ENCODE data around the gene UBAP1. TPM values are rescaled to one million over a fixed set of nuclear protein-coding genes. Genes with fewer than 3 reads are reported as not detected.

The UBAP1 gene
- total and polyA plus RNA-seq, 2 experiments from 2014 or later: 17.4 to 20.7 TPM

- DNase-seq (ENCODE audit: low spot score) (no peak), ATAC-seq (no peak)
- no peaks in the 10 kb centered on the region for H3K9me3 Mint-ChIP-seq
- no peak overlapping the region for H2AFZ ChIP-seq
- no peak overlapping the region for H3K4me2 ChIP-seq
- H3K9me2 ChIP-seq (ENCODE audit: insufficient read depth): no peaks in the 10 kb centered on the region
- TF ChIP-seq EZH2 (IDR thresholded peaks at IDR 0.05; ENCODE audit: low read depth, unreplicated experiment) (no peak), ZNF462 (CRISPR knock-in tag; IDR thresholded peaks at IDR 0.05) (no peak), ZNF331 (CRISPR knock-in tag; IDR thresholded peaks at IDR 0.05; ENCODE audit: low read depth) (no peak), ZNF114 (CRISPR knock-in tag; IDR thresholded peaks at IDR 0.05) (no peak), POLR2AphosphoS5 (IDR thresholded peaks at IDR 0.05; ENCODE audit: low read depth) (no peak), NANOG (IDR thresholded peaks at IDR 0.05; ENCODE audit: borderline replicate concordance) (no peak), EZH2phosphoT487 (IDR thresholded peaks at IDR 0.05; ENCODE audit: unreplicated experiment) (no peak), CTCF (conservative IDR thresholded peaks at IDR 0.05; ENCODE audit: low read depth in 2 of 2) (no peak), CREB1 (CRISPR knock-in tag; IDR thresholded peaks at IDR 0.05; ENCODE audit: low read depth) (no peak), STAT1 (IDR thresholded peaks at IDR 0.05; ENCODE audit: unreplicated experiment) (no peak), ETS1 (IDR thresholded peaks at IDR 0.05) (no peak), JUNB (IDR thresholded peaks at IDR 0.05; ENCODE audit: unreplicated experiment) (no peak)
- TF ChIP-seq, protein P1, sequence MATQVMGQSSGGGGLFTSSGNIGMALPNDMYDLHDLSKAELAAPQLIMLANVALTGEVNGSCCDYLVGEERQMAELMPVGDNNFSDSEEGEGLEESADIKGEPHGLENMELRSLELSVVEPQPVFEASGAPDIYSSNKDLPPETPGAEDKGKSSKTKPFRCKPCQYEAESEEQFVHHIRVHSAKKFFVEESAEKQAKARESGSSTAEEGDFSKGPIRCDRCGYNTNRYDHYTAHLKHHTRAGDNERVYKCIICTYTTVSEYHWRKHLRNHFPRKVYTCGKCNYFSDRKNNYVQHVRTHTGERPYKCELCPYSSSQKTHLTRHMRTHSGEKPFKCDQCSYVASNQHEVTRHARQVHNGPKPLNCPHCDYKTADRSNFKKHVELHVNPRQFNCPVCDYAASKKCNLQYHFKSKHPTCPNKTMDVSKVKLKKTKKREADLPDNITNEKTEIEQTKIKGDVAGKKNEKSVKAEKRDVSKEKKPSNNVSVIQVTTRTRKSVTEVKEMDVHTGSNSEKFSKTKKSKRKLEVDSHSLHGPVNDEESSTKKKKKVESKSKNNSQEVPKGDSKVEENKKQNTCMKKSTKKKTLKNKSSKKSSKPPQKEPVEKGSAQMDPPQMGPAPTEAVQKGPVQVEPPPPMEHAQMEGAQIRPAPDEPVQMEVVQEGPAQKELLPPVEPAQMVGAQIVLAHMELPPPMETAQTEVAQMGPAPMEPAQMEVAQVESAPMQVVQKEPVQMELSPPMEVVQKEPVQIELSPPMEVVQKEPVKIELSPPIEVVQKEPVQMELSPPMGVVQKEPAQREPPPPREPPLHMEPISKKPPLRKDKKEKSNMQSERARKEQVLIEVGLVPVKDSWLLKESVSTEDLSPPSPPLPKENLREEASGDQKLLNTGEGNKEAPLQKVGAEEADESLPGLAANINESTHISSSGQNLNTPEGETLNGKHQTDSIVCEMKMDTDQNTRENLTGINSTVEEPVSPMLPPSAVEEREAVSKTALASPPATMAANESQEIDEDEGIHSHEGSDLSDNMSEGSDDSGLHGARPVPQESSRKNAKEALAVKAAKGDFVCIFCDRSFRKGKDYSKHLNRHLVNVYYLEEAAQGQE (IDR thresholded peaks at IDR 0.05; ENCODE audit: unreplicated experiment): no peak
- H3K4me3 Mint-ChIP-seq: no peak overlapping the region
- no peaks in the 10 kb centered on the region for H3F3A ChIP-seq (replicated peaks; ENCODE audit: low read depth)
- H3K27me3 Mint-ChIP-seq (ENCODE audit: insufficient read depth, low read depth, poor library complexity): peaks cover 2% of the 10 kb centered on the region
- peaks cover 43% of the 10 kb centered on the region for H4K20me1 ChIP-seq (replicated peaks; ENCODE audit: insufficient read depth)
- peak overlapping the region; percentile 27 for H3K27ac ChIP-seq (ENCODE audit: low read depth)
- no peaks in the 10 kb centered on the region for H3K27me3 ChIP-seq (ENCODE audit: insufficient read depth)
- peaks cover 23% of the 10 kb centered on the region; the same call in 2 of the 3 replicates for H3K36me3 Mint-ChIP-seq (ENCODE audit: low read depth)
- peaks cover 100% of the 10 kb centered on the region for H3K79me2 ChIP-seq (replicated peaks; ENCODE audit: insufficient read depth)
- H3K4me3 ChIP-seq: no peak overlapping the region
- H3K4me1 ChIP-seq (ENCODE audit: insufficient read depth): peaks cover 4% of the 10 kb centered on the region; the same call in 1 of the 2 replicates
- H3K4me1 Mint-ChIP-seq: peaks cover under 1% of the 10 kb centered on the region; the same call in 1 of the 3 replicates
- no peaks in the 10 kb centered on the region for H3K36me3 ChIP-seq (ENCODE audit: insufficient read depth)
- H3K27ac Mint-ChIP-seq: no peak overlapping the region
Observed at GRCh38 chr9:34185778-34186551, 7.1 kb downstream of the UBAP1 start.
